Left renal cortex interstitium (tissue), 4 donors: ENCODE data around the gene RBBP8NL. TPM values are rescaled to one million over a fixed set of nuclear protein-coding genes. Genes with fewer than 3 reads are reported as not detected.

Experiments
- DNase-seq, 4 donors: peaks; one replicate each; pipeline ENCODE4 v3.0.0-alpha.2; 2013; ENCODE audit warnings: low read depth in 4 of 4, low spot score in 2 of 4, missing footprints in 1 of 4
- polyA plus RNA-seq, 4 donors: library from polyadenylated mRNA; unstranded; fragments of 120-200 nt; gene quantifications; one replicate each; pipeline ENCODE4 v1.2.1, GENCODE V29; 2013; ENCODE audit not compliant: insufficient read length in 4 of 4

Gene RBBP8NL
- polyA plus RNA-seq, 4 donors = 1.6 to 3.0 (median 2.0) TPM

GRCh38 chr20:62425281-62426058, 1.9 kb downstream of the RBBP8NL start:
- DNase-seq = no peak

DNA sequence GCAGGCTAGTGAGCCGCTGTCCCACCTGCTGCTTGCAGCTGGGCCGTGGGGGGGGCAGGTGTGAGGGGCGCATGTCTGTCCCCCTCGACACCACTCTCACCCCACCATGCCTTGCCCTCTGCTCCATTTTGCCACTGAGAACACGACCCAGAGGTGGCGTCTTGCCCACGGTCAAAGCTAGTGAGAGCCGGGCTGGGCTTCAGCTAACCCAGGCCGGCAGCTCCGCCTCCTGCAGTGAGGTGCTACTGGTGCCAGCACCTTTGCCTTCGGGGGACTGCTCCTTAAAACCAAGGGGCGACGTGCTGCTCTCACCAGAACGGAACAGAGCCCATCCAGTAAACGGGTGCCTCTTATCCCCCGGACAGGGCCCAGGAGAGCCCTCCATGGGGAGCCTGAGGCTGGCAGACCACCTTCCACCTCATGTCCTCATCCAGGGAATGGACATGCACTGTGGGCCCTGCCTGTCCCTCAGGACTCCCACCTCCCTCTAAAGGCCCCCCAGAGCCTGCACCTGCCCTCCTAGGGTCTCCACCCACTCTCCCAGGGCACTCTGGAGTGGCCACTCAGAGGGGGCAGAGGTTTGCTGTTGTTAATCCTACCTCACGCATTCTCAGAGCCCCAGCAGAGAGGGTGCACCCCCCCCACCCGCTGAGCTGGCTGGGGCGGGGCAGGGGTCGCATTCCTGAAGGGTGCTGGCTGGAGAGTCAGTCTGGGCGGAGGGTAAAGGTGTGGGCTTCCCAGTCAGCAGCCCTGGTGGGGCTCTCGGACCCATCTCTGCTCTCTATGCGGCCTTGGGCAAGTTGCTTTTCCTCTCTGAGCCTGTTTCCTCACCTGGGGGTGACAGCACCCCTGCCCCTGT, 2.9 kb downstream of the RBBP8NL start:
- no peak for DNase-seq

DNA sequence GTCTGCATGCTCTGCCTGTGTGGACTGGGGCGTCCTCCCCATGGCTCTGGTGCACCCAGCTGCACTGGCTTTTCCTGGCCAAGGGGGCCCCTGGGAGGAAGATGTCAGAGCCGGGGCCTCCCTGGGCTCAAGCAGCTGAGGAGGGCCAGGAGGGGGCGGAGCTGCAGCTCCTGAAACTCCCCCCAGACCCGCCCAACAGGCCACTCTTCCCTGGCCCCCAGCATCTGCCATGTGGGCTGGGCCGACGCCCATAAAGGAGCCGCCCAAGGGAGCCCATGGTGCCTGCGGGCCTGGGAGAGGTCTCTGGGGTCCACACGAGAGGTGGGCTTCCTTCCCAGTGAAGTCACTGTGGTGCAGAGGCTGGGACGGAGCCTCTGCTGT, 4.0 kb downstream of the RBBP8NL start:
- no peak for DNase-seq

- DNase-seq = no peak
These were observed 4.6 kb downstream of the RBBP8NL start for GRCh38 chr20:62422636-62423325.

- DNase-seq = no peak
These were observed 5.7 kb downstream of the RBBP8NL start for GRCh38 chr20:62421716-62421990.

- DNase-seq = no peak
These were observed 6.3 kb downstream of the RBBP8NL start for GRCh38 chr20:62420846-62421715.

- DNase-seq = no peak
These were observed 7.6 kb downstream of the RBBP8NL start for GRCh38 chr20:62419759-62420158.

- no peak for DNase-seq
These were observed 8.4 kb downstream of the RBBP8NL start for GRCh38 chr20:62418709-62419487.

DNA sequence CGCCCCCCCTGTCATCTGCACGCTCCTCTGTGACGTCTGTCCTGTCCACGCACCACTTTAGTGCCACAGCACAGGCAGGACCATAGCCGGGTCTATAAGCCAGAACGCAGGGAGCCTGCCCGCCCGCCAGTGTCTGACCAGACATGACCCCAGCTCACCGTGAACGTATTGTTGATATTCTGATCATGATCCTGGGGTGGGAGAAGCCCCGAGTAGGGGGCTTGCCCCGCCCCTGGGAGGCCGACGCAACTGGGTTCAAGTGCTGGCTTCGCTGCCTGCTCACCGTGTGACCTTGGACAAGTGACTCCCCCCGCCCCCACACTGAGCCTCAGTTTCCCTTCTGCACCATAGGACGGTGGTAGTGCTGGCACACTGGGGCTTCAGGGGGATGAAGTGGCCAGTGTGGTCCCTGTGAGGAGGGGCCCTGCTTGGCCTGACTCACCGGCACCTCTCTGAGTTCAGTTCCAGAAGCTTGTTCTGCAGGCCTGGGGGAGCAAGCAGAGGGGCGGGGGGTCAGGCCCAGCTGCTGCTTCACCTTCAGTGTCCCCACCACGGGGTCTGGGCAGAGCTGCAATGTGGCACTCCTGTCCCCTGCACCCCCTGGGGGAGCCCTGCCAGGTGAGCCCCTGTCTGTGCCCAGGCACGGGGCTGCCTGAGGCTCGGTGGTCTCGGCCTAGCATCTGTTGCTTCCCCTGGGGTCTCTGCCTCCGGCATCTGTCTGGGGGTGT, 9.2 kb downstream of the RBBP8NL start:
- no peak for DNase-seq

- DNase-seq = no peak
These were observed 10.4 kb downstream of the RBBP8NL start for GRCh38 chr20:62416651-62417637.

DNA sequence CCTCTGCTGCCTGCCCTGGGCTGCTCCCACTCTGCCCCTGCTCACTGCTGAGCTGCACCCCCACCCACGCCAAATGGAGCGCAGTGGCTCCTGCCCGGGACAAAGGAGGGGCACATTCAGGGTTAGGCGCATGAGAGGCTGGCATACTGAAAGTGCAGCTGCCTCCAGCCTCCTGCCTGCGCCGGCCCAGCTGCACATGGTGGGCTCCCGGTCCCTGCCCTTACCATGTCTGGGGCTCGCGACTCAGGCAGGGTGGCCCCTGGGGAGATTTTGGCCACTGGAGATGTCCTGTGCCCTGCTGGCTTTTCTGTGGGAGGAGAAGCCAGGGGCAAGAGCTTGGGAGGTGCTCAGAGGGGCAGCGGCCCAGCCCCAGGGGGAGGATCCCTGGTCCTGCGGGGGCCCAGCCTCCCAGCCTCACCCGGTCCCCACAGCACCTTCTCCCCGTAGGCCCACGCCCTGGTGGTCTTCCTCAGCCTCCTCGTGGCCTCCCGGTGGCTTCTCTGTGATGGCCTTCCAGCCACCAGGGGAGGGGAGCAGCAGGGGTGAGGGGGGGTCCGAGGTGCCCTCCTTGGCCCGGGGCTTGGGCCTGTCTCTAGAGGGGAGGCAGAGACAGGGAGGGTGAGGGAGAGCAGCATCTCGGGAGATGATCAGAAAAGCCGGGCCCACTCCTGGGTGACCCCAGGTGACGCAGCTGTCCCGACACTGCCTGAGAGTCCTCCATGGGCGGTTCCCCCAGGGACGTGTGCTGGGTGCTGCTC, 11.8 kb downstream of the RBBP8NL start:
- no peak for DNase-seq

- no peak for DNase-seq
These were observed 13.3 kb downstream of the RBBP8NL start for GRCh38 chr20:62413896-62414481.

- DNase-seq = no peak
These were observed 14.2 kb downstream of the RBBP8NL start for GRCh38 chr20:62413025-62413570.

GRCh38 chr20:62412194-62413024, 14.9 kb downstream of the RBBP8NL start:
- DNase-seq = no peak

- DNase-seq = no peak
These were observed 15.7 kb downstream of the RBBP8NL start for GRCh38 chr20:62411479-62412193.
